MCF 10A (cell line): Measurements from ENCODE around the gene OLFM1. TPM values are rescaled to one million over a fixed set of nuclear protein-coding genes. Genes with fewer than 3 reads are reported as not detected.
"Not testable (repeated sequence)": the region's sequence is repeated elsewhere in the genome, so short reads cannot be mapped to it uniquely, and the experiment has no call there.

Experiments used
- BruUV-seq: library from RNA; stranded (reverse); fragments of 400-500 nt; replicated peaks from 2 replicates; lab custom pipeline; 2021; lab: Mats Ljungman, UMichigan
- CTCF ChIA-PET: fragments of 300-600 bp; sonication (Branson Sonifier 250); formaldehyde crosslinking; extraction: SDS; loops from one replicate; lab custom pipeline; 2021; ENCODE audit warnings: antibody characterized with exemption, inconsistent platforms; lab: Yijun Ruan, JAX
- POLR2A ChIA-PET: fragments of 300-600, 350-650 bp; sonication (Branson Sonifier 250); formaldehyde crosslinking; extraction: SDS; loops from one replicate; lab custom pipeline; 2020; ENCODE audit warnings: antibody characterized with exemption, inconsistent platforms; lab: Yijun Ruan, JAX
- DNase-seq: peaks from one replicate; pipeline ENCODE4 v3.0.0-alpha.2; 2018; ENCODE audit not compliant: unreplicated experiment
- H3K27ac Mint-ChIP-seq: one replicate; pipeline ENCODE4 v1.8.0; 2022; ENCODE audit warnings: mild to moderate bottlenecking, low read depth, mixed read lengths; ENCODE audit not compliant: unreplicated experiment
- H3K27me3 Mint-ChIP-seq: one replicate; pipeline ENCODE4 v1.8.0; 2022; ENCODE audit warnings: mixed read lengths; ENCODE audit not compliant: insufficient read depth, unreplicated experiment
- H3K36me3 Mint-ChIP-seq: one replicate; pipeline ENCODE4 v1.8.0; 2022; ENCODE audit warnings: mild to moderate bottlenecking, moderate library complexity, mixed read lengths; ENCODE audit not compliant: insufficient read depth, unreplicated experiment
- H3K4me1 Mint-ChIP-seq: one replicate; pipeline ENCODE4 v1.8.0; 2022; ENCODE audit warnings: mixed read lengths; ENCODE audit not compliant: insufficient read depth, unreplicated experiment
- H3K4me3 Mint-ChIP-seq: one replicate; pipeline ENCODE4 v1.8.0; 2022; ENCODE audit warnings: mild to moderate bottlenecking, moderate library complexity, mixed read lengths; ENCODE audit not compliant: unreplicated experiment
- H3K9me3 Mint-ChIP-seq: one replicate; pipeline ENCODE4 v1.8.0; 2022; ENCODE audit warnings: mixed read lengths; ENCODE audit not compliant: unreplicated experiment
- CTCF ChIP-seq: fragments of 200-600 bp; IDR thresholded peaks from one replicate; pipeline ENCODE4 v1.8.0; 2022; ENCODE audit warnings: antibody characterized with exemption, mild to moderate bottlenecking; ENCODE audit not compliant: unreplicated experiment
- intact Hi-C: fragments of 100-400 bp; cut with micrococcal nuclease; formaldehyde crosslinking; loops from 2 replicates; pipeline ENCODE4 v1.14.1; 2022
- total RNA-seq: library from RNA; stranded (reverse); gene quantifications from 2 replicates; pipeline ENCODE4 v1.2.3, GENCODE V29; 2022

Gene OLFM1
- total RNA-seq, 1 experiment from 2014 or later, result not detected

DNA sequence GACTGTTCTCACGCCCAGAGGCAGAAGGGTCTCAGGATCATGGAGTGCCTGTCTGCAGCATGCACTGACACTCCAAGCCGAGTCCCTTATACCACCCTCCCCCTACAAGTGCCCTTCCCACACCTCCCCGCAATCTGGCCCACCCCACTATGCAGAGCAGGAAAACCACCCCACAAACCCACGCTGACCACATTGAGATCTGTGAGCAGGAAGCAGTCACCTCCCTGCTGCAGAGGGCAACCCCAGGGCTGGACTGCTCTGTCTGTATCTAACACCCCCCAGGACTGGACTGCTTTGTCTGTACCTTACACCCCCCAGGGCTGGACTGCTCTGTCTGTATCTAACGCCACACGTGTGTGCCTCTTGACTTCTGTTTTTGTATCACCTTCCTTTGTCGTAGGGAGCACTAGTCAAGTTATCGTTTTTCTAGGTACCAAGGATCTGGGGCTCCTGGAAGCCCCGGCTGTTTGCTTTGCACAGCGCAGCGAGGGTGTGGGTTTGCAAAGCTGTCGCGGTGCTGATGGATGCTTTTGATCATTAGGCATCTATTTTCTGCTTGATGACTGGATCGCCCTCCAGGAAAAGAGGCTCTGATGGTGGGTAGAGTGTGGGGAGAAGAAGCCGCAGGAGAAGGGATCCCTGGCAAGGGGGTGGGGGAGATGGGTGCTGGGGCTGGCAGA, 21.5 kb downstream of the OLFM1 start:
- DNase-seq, result no peak
- intact Hi-C loops, result no loop called here
- no peaks in the 10 kb centered on the region for H3K4me1 Mint-ChIP-seq
- ChIA-PET POLR2A (no interaction called here), CTCF (no interaction called here)
- no peaks in the 10 kb centered on the region for H3K36me3 Mint-ChIP-seq
- no peaks in the 10 kb centered on the region for H3K9me3 Mint-ChIP-seq
- H3K4me3 Mint-ChIP-seq, result no peak overlapping the region
- no peak overlapping the region for H3K27ac Mint-ChIP-seq
- no peak for TF ChIP-seq CTCF
- no TSS peak for BruUV-seq
- H3K27me3 Mint-ChIP-seq, result peaks cover 46% of the 10 kb centered on the region

GRCh38 chr9:135109650-135110049, 22.2 kb downstream of the OLFM1 start:
- ChIA-PET POLR2A (no interaction called here), CTCF (no interaction called here)
- TF ChIP-seq CTCF, result no peak
- peaks cover 42% of the 10 kb centered on the region for H3K27me3 Mint-ChIP-seq
- intact Hi-C loops, result no loop called here
- H3K4me3 Mint-ChIP-seq, result no peak overlapping the region
- no TSS peak for BruUV-seq
- H3K9me3 Mint-ChIP-seq, result no peaks in the 10 kb centered on the region
- no peaks in the 10 kb centered on the region for H3K36me3 Mint-ChIP-seq
- H3K4me1 Mint-ChIP-seq, result no peaks in the 10 kb centered on the region
- DNase-seq, result no peak
- H3K27ac Mint-ChIP-seq, result no peak overlapping the region

GRCh38 chr9:135110416-135110815, 22.9 kb downstream of the OLFM1 start:
- Mint-ChIP-seq H3K27ac (no peak overlapping the region), H3K4me1 (no peaks in the 10 kb centered on the region), H3K9me3 (no peaks in the 10 kb centered on the region), H3K4me3 (no peak overlapping the region), H3K36me3 (no peaks in the 10 kb centered on the region), H3K27me3 (peaks cover 42% of the 10 kb centered on the region)
- TF ChIP-seq CTCF, result no peak
- no peak for DNase-seq
- ChIA-PET POLR2A (interaction anchor here (0.6 kb wide), 1 partner anchor 1499 kb away, joined by 3 read pairs; no protein-coding TSS in a partner anchor), CTCF (no interaction called here)
- intact Hi-C loops, result no loop called here
- BruUV-seq, result no TSS peak

GRCh38 chr9:135111600-135111999, 24.1 kb downstream of the OLFM1 start:
- CTCF ChIA-PET, result interaction anchor here (0.6 to 0.7 kb wide), 2 partner anchors 56 to 321 kb away, joined by 3 read pairs; no protein-coding TSS in a partner anchor
- H3K27me3 Mint-ChIP-seq, result peaks cover 42% of the 10 kb centered on the region
- intact Hi-C loops, POLR2A ChIA-PET, BruUV-seq, H3K27ac Mint-ChIP-seq, H3K36me3 Mint-ChIP-seq, H3K4me3 Mint-ChIP-seq, H3K9me3 Mint-ChIP-seq, H3K4me1 Mint-ChIP-seq, DNase-seq: not testable (repeated sequence)
